ENCODE measurements around the gene EPS8L1. TPM values are rescaled to one million over a fixed set of nuclear protein-coding genes. Genes with fewer than 3 reads are reported as not detected.

Gene EPS8L1
- total RNA-seq, 2 experiments from 2014 or later = 2.2 to 2.3 TPM

DNA sequence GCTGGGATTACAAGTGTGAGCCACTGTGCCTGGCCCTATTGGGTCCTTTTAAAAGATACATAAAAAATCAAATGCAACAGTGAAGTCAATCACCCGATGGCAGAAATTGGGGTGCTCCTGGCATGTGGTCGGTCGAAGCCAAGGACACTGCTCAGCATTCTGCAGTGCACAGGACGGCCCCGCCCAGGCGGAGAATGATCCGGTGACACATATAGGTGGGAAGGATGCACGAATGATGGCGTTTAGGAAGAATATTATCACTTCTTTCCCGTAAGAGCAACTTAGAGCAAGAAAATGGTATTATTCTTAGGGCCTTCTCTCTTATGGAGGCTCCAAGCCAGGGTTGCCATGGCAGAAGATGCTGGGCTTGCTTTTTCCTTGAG lies 34.4 kb upstream of the EPS8L1 start:
- H3K27ac Mint-ChIP-seq = peak overlapping the region; percentile 76
- POLR2A ChIA-PET = no interaction called here
- H3K9me3 Mint-ChIP-seq (ENCODE audit: low read depth) = no peaks in the 10 kb centered on the region
- peaks cover 28% of the 10 kb centered on the region for H3K36me3 Mint-ChIP-seq (ENCODE audit: low read depth)
- CTCF ChIA-PET = no interaction called here
- no peak for ATAC-seq
- intact Hi-C loops (cut with DNase I, micrococcal nuclease) = no loop called here
- no peaks in the 10 kb centered on the region for H3K27me3 Mint-ChIP-seq
- DNase-seq = no peak
- peak overlapping the region; percentile 41 for H3K4me3 Mint-ChIP-seq
- peaks cover 19% of the 10 kb centered on the region for H3K4me1 Mint-ChIP-seq

DNA sequence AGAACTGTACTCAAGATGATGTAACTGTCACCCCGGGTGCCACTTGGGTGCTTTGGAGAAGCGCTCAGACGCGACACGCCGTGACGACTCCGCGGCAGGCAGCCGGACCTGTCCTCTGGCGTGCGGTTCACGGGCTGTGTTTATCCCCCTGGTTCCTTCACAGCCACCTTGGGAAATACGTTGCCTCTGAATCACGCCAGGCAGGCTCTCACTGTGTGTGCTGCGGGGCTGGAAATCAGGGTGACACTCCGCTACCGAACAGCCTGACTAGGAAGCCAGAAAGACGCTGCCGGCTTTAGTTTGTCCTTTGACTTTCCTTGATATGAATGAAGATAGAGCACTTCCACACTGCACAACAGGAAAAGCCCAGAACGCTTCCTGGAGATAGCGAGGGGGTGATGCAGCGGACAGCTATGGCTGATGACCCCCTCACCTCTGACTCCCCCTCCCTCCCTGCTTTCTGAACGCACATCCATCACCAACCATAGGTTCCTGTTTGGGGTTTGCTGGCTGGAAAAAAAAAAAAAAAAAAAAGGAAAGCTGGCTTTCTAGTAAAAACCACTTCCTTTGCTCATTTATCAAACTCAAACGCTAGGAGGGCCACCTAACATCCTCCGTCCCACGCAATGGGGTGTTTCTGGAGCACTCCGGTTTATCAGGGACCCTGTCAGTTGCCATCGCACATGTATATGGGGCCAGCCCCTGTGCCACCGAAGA lies 33.9 kb upstream of the EPS8L1 start:
- peak; percentile 75 for ATAC-seq
- Mint-ChIP-seq H3K4me1 (peaks cover 19% of the 10 kb centered on the region), H3K4me3 (peak overlapping the region; percentile 41), H3K27ac (peak overlapping the region; percentile 76), H3K36me3 (ENCODE audit: low read depth) (peaks cover 28% of the 10 kb centered on the region), H3K9me3 (ENCODE audit: low read depth) (no peaks in the 10 kb centered on the region), H3K27me3 (no peaks in the 10 kb centered on the region)
- peak; percentile 60 for DNase-seq
- CTCF ChIA-PET = no interaction called here
- POLR2A ChIA-PET = no interaction called here
- intact Hi-C loops (cut with DNase I, micrococcal nuclease) = no loop called here

DNA sequence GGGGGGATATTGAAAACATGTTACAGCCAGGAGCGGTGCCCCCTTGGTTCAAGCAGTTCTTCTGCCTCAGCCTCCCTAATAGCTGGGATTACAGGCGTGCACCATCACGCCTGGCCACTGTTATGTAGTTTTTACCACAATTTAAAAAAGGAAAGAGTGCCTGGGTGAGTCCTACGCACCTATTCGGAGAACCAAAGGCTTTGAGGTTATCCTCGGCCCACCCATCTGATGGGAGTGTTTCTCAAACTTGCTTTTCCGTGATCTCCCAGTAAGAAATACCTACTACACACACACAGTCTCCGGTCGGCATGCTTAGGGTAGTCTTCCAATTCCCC lies 33.4 kb upstream of the EPS8L1 start:
- ATAC-seq (peak; percentile 35), DNase-seq (peak; percentile 12)
- CTCF ChIA-PET = no interaction called here
- H3K36me3 Mint-ChIP-seq (ENCODE audit: low read depth) = peaks cover 28% of the 10 kb centered on the region
- H3K9me3 Mint-ChIP-seq (ENCODE audit: low read depth) = no peaks in the 10 kb centered on the region
- peaks cover 19% of the 10 kb centered on the region for H3K4me1 Mint-ChIP-seq
- peak overlapping the region; percentile 41 for H3K4me3 Mint-ChIP-seq
- POLR2A ChIA-PET = no interaction called here
- no peaks in the 10 kb centered on the region for H3K27me3 Mint-ChIP-seq
- intact Hi-C loops (cut with DNase I, micrococcal nuclease) = no loop called here
- peak overlapping the region; percentile 68 for H3K27ac Mint-ChIP-seq

DNA sequence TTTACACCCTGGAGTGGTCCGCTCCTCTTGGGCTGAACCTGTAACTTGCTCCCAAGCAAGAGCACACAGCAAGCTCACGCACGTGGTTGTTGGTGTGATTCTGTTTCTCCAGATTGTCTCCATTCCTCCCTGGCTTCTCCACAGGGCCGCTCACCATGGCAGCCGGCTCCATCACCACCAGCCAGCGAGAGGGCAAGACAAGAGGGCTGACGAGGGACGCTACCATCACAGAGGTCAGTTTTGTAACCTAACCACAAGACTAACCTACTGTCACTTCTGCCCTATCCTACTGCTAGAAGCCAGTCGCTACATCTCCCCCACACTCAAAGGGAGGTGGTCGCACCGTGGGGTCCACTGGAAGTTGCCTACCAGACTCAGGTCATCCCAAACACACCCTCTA lies 33.0 kb upstream of the EPS8L1 start:
- Mint-ChIP-seq H3K27me3 (no peaks in the 10 kb centered on the region), H3K36me3 (ENCODE audit: low read depth) (peaks cover 28% of the 10 kb centered on the region), H3K4me1 (peaks cover 19% of the 10 kb centered on the region), H3K4me3 (peak overlapping the region; percentile 41), H3K9me3 (ENCODE audit: low read depth) (no peaks in the 10 kb centered on the region), H3K27ac (peak overlapping the region; percentile 65)
- CTCF ChIA-PET = no interaction called here
- ATAC-seq (no peak), DNase-seq (no peak)
- intact Hi-C loops (cut with DNase I, micrococcal nuclease) = no loop called here
- POLR2A ChIA-PET = interaction anchor here (0.6 kb wide), 1 partner anchor 369 kb away, joined by 4 read pairs; no protein-coding TSS in a partner anchor

DNA sequence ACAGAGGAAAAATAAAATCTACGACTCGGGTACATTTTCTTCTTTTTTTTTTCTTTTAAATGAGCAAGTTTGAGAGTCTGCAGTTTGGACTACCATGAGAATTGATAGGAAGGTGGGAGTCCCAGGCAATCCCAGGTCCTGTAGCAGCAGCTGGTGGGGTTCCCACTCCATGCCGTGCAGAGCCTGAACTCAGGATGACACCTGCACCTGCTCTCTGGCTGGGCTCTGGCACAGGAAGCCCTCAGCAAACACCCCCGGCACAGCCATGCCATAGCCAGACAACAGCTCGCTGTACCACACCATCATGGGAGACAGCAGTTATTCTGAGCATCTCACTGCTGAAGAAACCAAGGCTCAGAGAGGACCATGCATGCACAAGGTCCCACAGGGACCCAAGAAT lies 31.4 kb upstream of the EPS8L1 start:
- ATAC-seq = no peak
- ChIA-PET CTCF (interaction anchor here (0.6 kb wide), 1 partner anchor 213 kb away, joined by 3 read pairs; no protein-coding TSS in a partner anchor), POLR2A (no interaction called here)
- Mint-ChIP-seq H3K4me3 (no peak overlapping the region), H3K4me1 (peaks cover 19% of the 10 kb centered on the region), H3K9me3 (ENCODE audit: low read depth) (no peaks in the 10 kb centered on the region), H3K27me3 (no peaks in the 10 kb centered on the region), H3K36me3 (ENCODE audit: low read depth) (peaks cover 36% of the 10 kb centered on the region), H3K27ac (no peak overlapping the region)
- intact Hi-C loops (cut with DNase I, micrococcal nuclease) = no loop called here
- DNase-seq = no peak

DNA sequence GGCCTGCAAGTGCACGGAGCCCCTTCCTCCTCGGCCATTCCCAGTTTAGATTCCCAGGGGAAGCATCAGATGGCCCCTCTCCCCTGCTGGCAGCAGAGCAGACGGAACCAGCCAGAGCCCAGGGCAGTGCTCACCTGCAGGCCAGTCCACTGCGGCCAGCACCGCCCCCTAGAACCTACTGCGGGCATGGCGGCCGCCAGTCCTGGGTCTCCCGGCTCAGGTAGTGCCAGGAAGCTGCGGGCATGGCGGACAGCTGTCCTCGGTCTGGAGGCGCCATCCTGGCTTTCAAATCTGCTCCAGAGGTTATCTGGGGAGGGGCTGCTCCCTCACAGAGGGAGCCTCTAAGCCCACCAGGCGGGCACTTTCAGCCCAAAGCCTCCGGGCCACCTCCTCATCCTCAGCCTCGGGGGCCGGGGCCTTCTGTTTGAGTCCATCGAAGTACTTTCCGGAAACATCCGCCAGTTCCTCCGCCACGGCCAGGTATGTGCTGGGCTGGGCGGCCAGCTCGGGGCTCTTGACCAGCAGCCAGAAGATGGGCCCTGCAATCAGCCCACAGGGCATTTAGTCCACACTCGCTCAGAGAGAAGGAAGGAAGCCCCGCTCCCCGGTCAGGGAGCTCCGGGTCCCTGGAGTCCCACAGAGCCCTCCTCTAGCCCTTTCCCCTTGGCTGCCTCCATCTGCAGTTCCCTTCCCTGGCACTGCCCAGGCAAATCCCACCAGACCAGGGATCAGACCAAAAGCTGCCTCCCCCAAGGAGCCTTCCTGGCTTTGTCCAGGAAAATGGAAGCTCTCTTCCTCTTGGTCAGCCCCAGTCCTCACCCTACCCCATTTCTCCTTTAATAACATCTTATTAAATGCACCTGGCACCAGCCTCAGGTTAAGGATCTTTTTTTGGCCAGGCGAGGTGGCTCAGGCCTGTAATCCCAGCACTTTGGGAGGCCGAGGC lies 30.6 kb upstream of the EPS8L1 start:
- POLR2A ChIA-PET = no interaction called here
- intact Hi-C loops (cut with DNase I, micrococcal nuclease) = no loop called here
- ATAC-seq = no peak
- H3K27me3 Mint-ChIP-seq = no peaks in the 10 kb centered on the region
- no peak for DNase-seq
- H3K9me3 Mint-ChIP-seq (ENCODE audit: low read depth) = no peaks in the 10 kb centered on the region
- no peak overlapping the region for H3K4me3 Mint-ChIP-seq
- peaks cover 33% of the 10 kb centered on the region for H3K36me3 Mint-ChIP-seq (ENCODE audit: low read depth)
- CTCF ChIA-PET = interaction anchor here (0.6 to 0.7 kb wide), 2 partner anchors 213 to 503 kb away, joined by 3 to 4 read pairs; no protein-coding TSS in a partner anchor
- no peak overlapping the region for H3K27ac Mint-ChIP-seq
- H3K4me1 Mint-ChIP-seq = peaks cover 19% of the 10 kb centered on the region

DNA sequence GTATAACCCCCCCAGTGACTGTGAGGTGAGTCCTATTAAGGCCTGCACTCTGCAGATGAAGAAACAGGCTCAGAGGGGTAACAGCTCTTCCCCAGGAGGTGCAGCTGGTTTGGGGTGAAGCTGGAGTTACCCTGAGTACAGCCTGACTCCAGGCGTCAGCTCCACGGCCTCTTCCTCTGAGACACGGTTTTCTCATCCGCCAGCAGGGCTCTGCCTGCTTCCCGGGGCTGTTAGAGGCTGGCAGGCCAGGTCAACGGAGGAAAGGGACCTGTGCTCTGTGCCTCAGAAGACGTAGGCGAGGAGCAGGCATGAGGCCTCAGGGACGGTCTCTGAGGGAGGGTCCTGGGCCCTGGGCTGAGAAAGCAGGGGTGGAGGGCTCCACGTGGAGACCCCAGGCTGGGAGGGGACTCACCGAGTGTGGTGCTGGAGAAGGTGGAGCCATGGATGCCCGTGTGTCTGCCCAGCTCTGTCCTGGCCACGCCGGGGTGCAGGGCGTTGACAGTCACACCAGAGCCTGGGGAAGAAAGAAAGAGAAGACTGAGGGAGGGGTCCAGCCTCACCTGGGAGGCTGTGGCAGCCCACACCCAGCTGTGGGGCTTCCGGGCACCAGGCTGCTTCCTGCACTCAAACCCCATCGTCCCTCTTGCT lies 28.6 kb upstream of the EPS8L1 start:
- DNase-seq (no peak), ATAC-seq (no peak)
- intact Hi-C loops (cut with DNase I, micrococcal nuclease) = no loop called here
- H3K4me1 Mint-ChIP-seq = peaks cover 8% of the 10 kb centered on the region
- CTCF ChIA-PET = no interaction called here
- peaks cover 34% of the 10 kb centered on the region for H3K36me3 Mint-ChIP-seq (ENCODE audit: low read depth)
- H3K4me3 Mint-ChIP-seq = no peak overlapping the region
- no peaks in the 10 kb centered on the region for H3K27me3 Mint-ChIP-seq
- H3K9me3 Mint-ChIP-seq (ENCODE audit: low read depth) = no peaks in the 10 kb centered on the region
- no peak overlapping the region for H3K27ac Mint-ChIP-seq
- POLR2A ChIA-PET = no interaction called here

DNA sequence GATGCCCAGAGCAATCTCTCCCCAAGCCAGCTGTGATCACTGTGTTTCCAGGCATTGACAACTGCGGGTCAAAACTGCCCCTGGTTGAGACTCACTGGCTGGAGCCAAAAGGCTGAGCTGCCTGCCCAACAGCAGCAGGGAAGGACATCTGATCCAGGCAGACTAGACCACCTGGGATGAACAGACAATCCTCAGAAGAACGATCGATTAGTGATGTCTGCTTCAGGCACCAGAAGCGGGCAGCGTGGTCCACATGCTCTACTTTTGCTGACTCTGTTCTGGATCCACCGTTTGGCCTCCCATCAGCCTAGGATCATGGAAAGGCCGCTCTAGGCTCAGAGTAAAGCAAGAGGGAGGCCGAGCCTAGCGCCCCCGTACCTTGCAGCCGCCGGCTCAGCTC lies 27.7 kb upstream of the EPS8L1 start:
- DNase-seq (no peak), ATAC-seq (no peak)
- Mint-ChIP-seq H3K36me3 (ENCODE audit: low read depth) (peaks cover 30% of the 10 kb centered on the region), H3K4me1 (no peaks in the 10 kb centered on the region), H3K9me3 (ENCODE audit: low read depth) (no peaks in the 10 kb centered on the region), H3K27me3 (no peaks in the 10 kb centered on the region), H3K27ac (no peak overlapping the region), H3K4me3 (no peak overlapping the region)
- intact Hi-C loops (cut with DNase I, micrococcal nuclease) = no loop called here
- CTCF ChIA-PET = no interaction called here
- POLR2A ChIA-PET = no interaction called here

DNA sequence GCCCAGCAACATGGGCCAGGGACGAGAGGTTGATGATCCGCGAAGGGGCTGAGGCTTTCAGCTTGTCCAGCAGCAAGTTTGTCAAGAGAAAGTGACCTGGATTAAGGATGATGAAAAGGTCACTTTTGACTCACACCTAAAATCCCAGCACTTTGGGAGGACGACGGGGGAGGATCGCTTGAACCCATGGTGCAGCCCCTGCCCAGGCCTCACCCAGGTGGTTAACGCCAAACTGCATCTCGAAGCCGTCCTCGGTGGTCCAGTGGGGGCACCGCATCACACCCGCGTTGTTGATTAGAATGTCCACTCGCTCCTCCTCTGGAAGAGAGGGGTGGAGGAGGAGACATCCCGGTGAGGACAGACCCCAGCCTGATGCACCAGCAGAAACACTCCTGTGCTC lies 27.2 kb upstream of the EPS8L1 start:
- no peaks in the 10 kb centered on the region for H3K27me3 Mint-ChIP-seq
- no peaks in the 10 kb centered on the region for H3K4me1 Mint-ChIP-seq
- H3K9me3 Mint-ChIP-seq (ENCODE audit: low read depth) = no peaks in the 10 kb centered on the region
- DNase-seq = no peak
- intact Hi-C loops (cut with DNase I, micrococcal nuclease) = no loop called here
- H3K4me3 Mint-ChIP-seq = no peak overlapping the region
- no peak for ATAC-seq
- POLR2A ChIA-PET = no interaction called here
- no peak overlapping the region for H3K27ac Mint-ChIP-seq
- H3K36me3 Mint-ChIP-seq (ENCODE audit: low read depth) = peaks cover 31% of the 10 kb centered on the region
- CTCF ChIA-PET = no interaction called here

DNA sequence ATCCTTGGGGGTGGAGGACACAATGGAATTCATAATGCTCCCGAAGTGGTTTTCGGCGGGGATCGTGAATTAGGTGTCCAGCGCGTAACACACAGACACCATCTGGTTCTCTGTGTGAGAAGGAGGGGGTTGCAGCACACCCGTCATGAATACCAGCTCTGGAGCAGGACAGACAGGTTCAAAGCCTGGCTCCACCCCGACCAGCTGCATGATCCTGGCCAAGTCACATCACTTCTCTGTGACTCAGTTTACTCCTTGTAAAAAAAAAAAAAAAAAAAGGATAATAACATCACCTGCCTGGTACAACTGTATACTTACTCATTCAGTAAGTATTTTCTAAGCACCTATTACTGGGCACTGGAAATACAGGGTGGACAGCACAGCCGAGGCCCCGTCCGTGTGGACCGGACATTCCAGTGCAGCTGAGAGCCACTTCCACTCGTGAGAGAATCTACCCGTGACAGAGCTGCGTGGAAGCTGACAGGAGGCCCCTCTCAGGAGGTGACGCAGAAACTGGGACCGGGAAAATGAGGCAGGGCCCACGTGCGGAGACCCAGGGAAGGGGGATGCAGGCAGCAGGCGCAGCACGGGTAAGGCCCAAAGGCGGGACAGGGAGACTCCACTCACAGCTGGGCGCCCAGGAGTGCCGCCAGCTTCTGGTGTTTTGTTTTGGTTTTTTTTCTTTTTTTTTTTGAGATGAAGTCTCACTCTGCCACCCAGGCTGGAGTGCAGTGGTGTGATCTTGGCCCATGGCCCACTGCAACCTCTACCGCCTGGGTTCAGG lies 24.7 kb upstream of the EPS8L1 start:
- peaks cover 32% of the 10 kb centered on the region for H3K36me3 Mint-ChIP-seq (ENCODE audit: low read depth)
- no peaks in the 10 kb centered on the region for H3K9me3 Mint-ChIP-seq (ENCODE audit: low read depth)

DNA sequence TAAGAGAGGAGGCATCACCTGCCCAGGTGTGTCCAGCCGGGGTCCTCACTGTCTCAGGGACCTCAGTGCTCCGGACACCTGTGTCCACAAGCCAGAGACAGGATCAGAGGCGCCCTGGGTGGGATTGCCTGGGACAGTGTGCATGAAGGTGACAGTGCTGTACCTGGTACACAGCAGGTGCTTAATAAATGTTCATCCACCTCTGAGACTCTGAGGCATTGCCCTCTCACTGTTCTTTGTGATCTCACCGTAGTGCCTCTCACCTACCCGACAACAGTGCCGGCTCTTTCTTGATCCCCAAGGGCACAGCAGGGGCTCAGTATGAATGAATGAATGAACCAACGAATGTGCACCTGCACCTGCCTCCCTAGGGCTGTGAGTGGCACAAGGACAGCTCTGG lies 21.9 kb upstream of the EPS8L1 start:
- DNase-seq (no peak), ATAC-seq (no peak)
- H3K4me3 Mint-ChIP-seq = no peak overlapping the region
- H3K27ac Mint-ChIP-seq = no peak overlapping the region
- POLR2A ChIA-PET = no interaction called here
- no peaks in the 10 kb centered on the region for H3K9me3 Mint-ChIP-seq (ENCODE audit: low read depth)
- CTCF ChIA-PET = interaction anchor here (0.6 kb wide), 1 partner anchor 12 kb away, joined by 3 read pairs; no protein-coding TSS in a partner anchor
- intact Hi-C loops (cut with DNase I, micrococcal nuclease) = no loop called here
- no peaks in the 10 kb centered on the region for H3K27me3 Mint-ChIP-seq
- no peaks in the 10 kb centered on the region for H3K4me1 Mint-ChIP-seq
- H3K36me3 Mint-ChIP-seq (ENCODE audit: low read depth) = peaks cover 39% of the 10 kb centered on the region

More for the DNA sequence above, 24.7 kb upstream of the EPS8L1 start:
- Mint-ChIP-seq H3K4me1 (no peaks in the 10 kb centered on the region), H3K4me3 (no peak overlapping the region), H3K27ac (no peak overlapping the region), H3K27me3 (no peaks in the 10 kb centered on the region)
- CTCF ChIA-PET = no interaction called here
- ATAC-seq (no peak), DNase-seq (no peak)
- POLR2A ChIA-PET = no interaction called here
- intact Hi-C loops (cut with DNase I, micrococcal nuclease) = no loop called here
